Measurements from ENCODE around the gene TFDP1. TPM values are rescaled to one million over a fixed set of nuclear protein-coding genes. Genes with fewer than 3 reads are reported as not detected.

The TFDP1 gene
- total and polyA plus RNA-seq, 2 experiments from 2014 or later = 74.8 to 122 TPM

DNA sequence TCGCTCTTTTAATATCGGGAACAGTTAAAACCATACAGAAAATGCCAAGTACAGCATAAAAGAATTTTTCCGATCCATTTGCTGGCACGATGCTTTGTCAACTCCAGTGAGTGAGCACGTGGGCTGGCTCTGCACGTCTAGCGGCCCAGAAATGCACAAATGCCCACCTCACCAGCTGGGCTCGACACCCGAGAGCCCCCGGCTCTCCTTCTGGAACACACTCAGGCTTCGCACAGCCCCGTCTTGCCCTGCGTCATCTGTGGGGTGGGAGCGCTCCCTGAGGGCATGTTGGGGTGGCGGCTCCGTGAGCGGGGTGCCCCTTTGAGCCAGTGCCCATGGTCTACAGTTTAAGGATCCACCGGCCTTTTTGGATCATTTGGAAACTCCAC lies 48.9 kb downstream of the TFDP1 start:
- H3K4me1 ChIP-seq (ENCODE audit: insufficient read depth) = no peaks in the 10 kb centered on the region
- no peaks in the 10 kb centered on the region for H3K9me2 ChIP-seq (ENCODE audit: insufficient read depth)
- TF ChIP-seq EZH2phosphoT487 (IDR thresholded peaks at IDR 0.05; ENCODE audit: insufficient read depth, low read depth) = no peak
- no peak for TF ChIP-seq EZH2 (IDR thresholded peaks at IDR 0.05; ENCODE audit: insufficient read depth, poor library complexity, severe bottlenecking)
- H3K36me3 ChIP-seq (ENCODE audit: low read depth) = peaks cover 20% of the 10 kb centered on the region; the same call in 1 of the 2 replicates
- no peak for DNase-seq
- H3K4me3 ChIP-seq = no peak overlapping the region
- H4K20me1 ChIP-seq (ENCODE audit: insufficient read depth) = no peaks in the 10 kb centered on the region
- no peak overlapping the region for H2AFZ ChIP-seq
- no peaks in the 10 kb centered on the region for H3K27me3 ChIP-seq (replicated peaks; ENCODE audit: insufficient read depth)
- H3K9ac ChIP-seq = no peak overlapping the region
- 95 to 97% methylated on average over 18 of the region's 18 CpGs for WGBS, 2 experiments (ENCODE audit: low coverage in 1 of 2, low lambda C conversion rate in 2 of 2, missing lambda C conversion rate in 2 of 2)
- peaks cover 39% of the 10 kb centered on the region for H3K79me2 ChIP-seq (ENCODE audit: insufficient read depth)
- H3K27ac ChIP-seq = no peak overlapping the region
- no peak overlapping the region for H3K4me2 ChIP-seq (ENCODE audit: unreplicated experiment)
- no peaks in the 10 kb centered on the region for H3F3A ChIP-seq (ENCODE audit: insufficient read depth)
- H3K9me3 ChIP-seq (ENCODE audit: low read depth) = no peaks in the 10 kb centered on the region
- in situ Hi-C loops (cut with MboI) = no loop called here

DNA sequence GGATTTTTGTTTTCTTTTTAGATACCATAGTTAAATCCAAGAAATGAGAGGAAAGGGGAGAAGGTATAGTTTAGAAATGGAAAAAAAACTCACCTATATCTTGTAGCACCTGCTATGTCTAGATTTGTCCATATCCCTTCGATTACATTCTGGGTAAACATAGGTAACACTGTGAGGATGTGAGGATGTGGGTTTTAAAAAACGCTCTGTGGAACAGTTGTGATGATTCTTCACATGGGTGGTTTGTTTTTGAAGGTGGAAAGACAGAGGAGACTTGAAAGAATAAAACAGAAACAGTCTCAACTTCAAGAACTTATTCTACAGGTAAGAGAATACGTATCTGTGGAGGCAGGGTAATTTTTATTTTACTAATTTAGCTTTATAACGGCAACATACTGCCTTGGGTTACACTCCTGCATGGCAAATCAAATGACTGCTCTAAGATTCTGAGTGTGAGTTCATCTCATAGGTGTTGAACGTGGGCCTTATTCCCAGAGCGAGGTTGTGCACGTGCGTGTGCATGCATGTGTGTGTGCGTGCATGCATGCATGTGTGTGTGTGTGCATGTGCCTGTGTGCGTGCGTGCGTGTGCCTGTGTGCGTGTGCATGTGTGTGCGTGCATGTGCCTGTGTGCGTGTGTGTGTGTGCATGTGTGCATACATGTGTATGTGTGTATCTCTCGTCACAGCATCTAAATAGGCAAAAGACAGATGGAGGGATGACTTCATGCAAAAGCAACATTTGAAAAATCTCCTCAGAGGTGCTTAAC lies 49.9 kb downstream of the TFDP1 start:
- WGBS, 2 experiments (ENCODE audit: low coverage in 1 of 2, low lambda C conversion rate in 2 of 2, missing lambda C conversion rate in 2 of 2) = 91 to 93% methylated on average over 16 of the region's 16 CpGs
- Histone ChIP-seq H3K9me2 (ENCODE audit: insufficient read depth) (no peaks in the 10 kb centered on the region), H3K4me1 (ENCODE audit: insufficient read depth) (no peaks in the 10 kb centered on the region), H3K79me2 (ENCODE audit: insufficient read depth) (peaks cover 29% of the 10 kb centered on the region), H3K9ac (no peak overlapping the region), H4K20me1 (ENCODE audit: insufficient read depth) (no peaks in the 10 kb centered on the region), H3K4me3 (no peak overlapping the region), H3K4me2 (ENCODE audit: unreplicated experiment) (no peak overlapping the region), H3F3A (ENCODE audit: insufficient read depth) (0 out of 2 replicates have a peak, but pooled peaks cover 5% of the 10 kb centered on the region), H3K36me3 (ENCODE audit: low read depth) (peaks cover 20% of the 10 kb centered on the region; the same call in 1 of the 2 replicates), H3K9me3 (ENCODE audit: low read depth) (no peaks in the 10 kb centered on the region), H3K27me3 (replicated peaks; ENCODE audit: insufficient read depth) (no peaks in the 10 kb centered on the region), H3K27ac (no peak overlapping the region), H2AFZ (no peak overlapping the region)
- in situ Hi-C loops (cut with MboI) = no loop called here
- DNase-seq = no peak
- TF ChIP-seq EZH2phosphoT487 (IDR thresholded peaks at IDR 0.05; ENCODE audit: insufficient read depth, low read depth) = no peak
- TF ChIP-seq EZH2 (IDR thresholded peaks at IDR 0.05; ENCODE audit: insufficient read depth, poor library complexity, severe bottlenecking) = no peak

DNA sequence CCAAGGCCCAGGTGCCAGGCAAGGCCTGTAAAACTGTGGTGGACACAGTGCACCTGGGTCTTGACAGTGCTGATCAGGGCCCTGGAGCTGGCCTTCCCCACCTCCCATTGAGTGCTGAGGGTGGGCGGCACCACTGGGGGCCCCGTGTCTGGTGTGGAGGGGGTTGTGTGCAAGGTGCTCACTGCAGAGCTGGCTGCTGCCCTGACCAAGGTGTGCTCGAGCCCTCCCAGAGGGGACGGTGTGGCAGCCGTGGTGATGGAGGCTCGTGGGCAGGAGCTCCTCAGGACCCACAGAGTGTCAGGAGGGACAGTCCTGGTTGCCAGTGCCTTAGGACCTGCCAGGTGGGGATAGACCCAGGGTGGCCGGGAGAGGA lies 50.5 kb downstream of the TFDP1 start:
- DNase-seq = no peak
- no peaks in the 10 kb centered on the region for H3K9me3 ChIP-seq (ENCODE audit: low read depth)
- H3F3A ChIP-seq (ENCODE audit: insufficient read depth) = 0 out of 2 replicates have a peak, but pooled peaks cover 5% of the 10 kb centered on the region
- in situ Hi-C loops (cut with MboI) = no loop called here
- H3K4me1 ChIP-seq (ENCODE audit: insufficient read depth) = no peaks in the 10 kb centered on the region
- H3K27me3 ChIP-seq (replicated peaks; ENCODE audit: insufficient read depth) = no peaks in the 10 kb centered on the region
- WGBS, 2 experiments (ENCODE audit: low coverage in 1 of 2, low lambda C conversion rate in 2 of 2, missing lambda C conversion rate in 2 of 2) = 96 to 100% methylated on average over 7 of the region's 7 CpGs
- no peak overlapping the region for H3K4me2 ChIP-seq (ENCODE audit: unreplicated experiment)
- no peak overlapping the region for H3K9ac ChIP-seq
- H2AFZ ChIP-seq = no peak overlapping the region
- TF ChIP-seq EZH2phosphoT487 (IDR thresholded peaks at IDR 0.05; ENCODE audit: insufficient read depth, low read depth) (no peak), EZH2 (IDR thresholded peaks at IDR 0.05; ENCODE audit: insufficient read depth, poor library complexity, severe bottlenecking) (no peak)
- H3K9me2 ChIP-seq (ENCODE audit: insufficient read depth) = no peaks in the 10 kb centered on the region
- H3K4me3 ChIP-seq = no peak overlapping the region
- no peaks in the 10 kb centered on the region for H4K20me1 ChIP-seq (ENCODE audit: insufficient read depth)
- H3K79me2 ChIP-seq (ENCODE audit: insufficient read depth) = peaks cover 24% of the 10 kb centered on the region
- H3K27ac ChIP-seq = no peak overlapping the region
- peaks cover 20% of the 10 kb centered on the region; the same call in 1 of the 2 replicates for H3K36me3 ChIP-seq (ENCODE audit: low read depth)

DNA sequence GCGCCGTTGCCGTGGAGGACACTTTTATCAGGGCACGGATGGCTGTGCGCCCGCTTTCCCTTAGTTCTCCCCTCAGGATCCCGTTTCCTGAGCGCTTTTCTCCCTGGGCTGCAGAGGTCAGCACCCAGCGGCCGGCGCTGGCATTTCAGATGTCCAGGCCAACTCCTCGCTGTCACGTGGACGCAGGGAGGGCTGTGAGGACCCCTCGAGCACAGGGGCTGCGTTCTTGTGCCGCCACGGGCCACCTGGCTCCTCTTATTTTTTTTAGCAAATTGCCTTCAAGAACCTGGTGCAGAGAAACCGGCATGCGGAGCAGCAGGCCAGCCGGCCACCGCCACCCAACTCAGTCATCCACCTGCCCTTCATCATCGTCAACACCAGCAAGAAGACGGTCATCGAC lies 51.2 kb downstream of the TFDP1 start:
- Histone ChIP-seq H3K4me2 (ENCODE audit: unreplicated experiment) (no peak overlapping the region), H3K4me1 (ENCODE audit: insufficient read depth) (no peaks in the 10 kb centered on the region), H4K20me1 (ENCODE audit: insufficient read depth) (no peaks in the 10 kb centered on the region), H3K27ac (no peak overlapping the region), H3F3A (ENCODE audit: insufficient read depth) (0 out of 2 replicates have a peak, but pooled peaks cover 5% of the 10 kb centered on the region), H3K9me2 (ENCODE audit: insufficient read depth) (no peaks in the 10 kb centered on the region), H3K36me3 (ENCODE audit: low read depth) (peaks cover 25% of the 10 kb centered on the region; the same call in 1 of the 2 replicates), H3K27me3 (replicated peaks; ENCODE audit: insufficient read depth) (no peaks in the 10 kb centered on the region), H2AFZ (no peak overlapping the region), H3K79me2 (ENCODE audit: insufficient read depth) (peaks cover 19% of the 10 kb centered on the region), H3K9me3 (ENCODE audit: low read depth) (no peaks in the 10 kb centered on the region), H3K4me3 (no peak overlapping the region), H3K9ac (no peak overlapping the region)
- no peak for DNase-seq
- in situ Hi-C loops (cut with MboI) = no loop called here
- TF ChIP-seq EZH2phosphoT487 (IDR thresholded peaks at IDR 0.05; ENCODE audit: insufficient read depth, low read depth) = no peak
- no peak for TF ChIP-seq EZH2 (IDR thresholded peaks at IDR 0.05; ENCODE audit: insufficient read depth, poor library complexity, severe bottlenecking)
- 97 to 98% methylated on average over 23 to 25 of the region's 25 CpGs for WGBS, 2 experiments (ENCODE audit: low coverage in 1 of 2, low lambda C conversion rate in 2 of 2, missing lambda C conversion rate in 2 of 2)
